NCI-H510A (cell line): Measurements from ENCODE around the gene MTAP.
A peak's percentile ranks its signal among the peaks of the same experiment; 100 is the strongest.

ENCODE experiments used
- DNase-seq: peaks from one replicate; lab custom pipeline; 2025; lab: John Stamatoyannopoulos, UW

Gene MTAP

GRCh38 chr9:21802418-21803000 is at the start of gene MTAP:
TSS of gene MTAP (plus strand) at chr9:21802636. CDS start at chr9:21802749, 113 bp downstream.
- peak; percentile 81 for DNase-seq

GRCh38 chr9:21753523-21753922 is 48.9 kb upstream of the MTAP start:
- no peak for DNase-seq

GRCh38 chr9:21754741-21755140 is 47.7 kb upstream of the MTAP start:
- no peak for DNase-seq

- no peak for DNase-seq
Measured at GRCh38 chr9:21758540-21758939, 43.9 kb upstream of the MTAP start.

- DNase-seq: no peak
Measured at GRCh38 chr9:21761309-21761901, 41.0 kb upstream of the MTAP start.

GRCh38 chr9:21762064-21762463 is 40.4 kb upstream of the MTAP start:
- no peak for DNase-seq

- no peak for DNase-seq
Measured at GRCh38 chr9:21764846-21765245, 37.6 kb upstream of the MTAP start.

GRCh38 chr9:21766096-21766495 is 36.3 kb upstream of the MTAP start:
- DNase-seq: no peak

- DNase-seq: no peak
Measured at GRCh38 chr9:21770871-21771560, 31.4 kb upstream of the MTAP start.

GRCh38 chr9:21777701-21778100 is 24.7 kb upstream of the MTAP start:
- DNase-seq: no peak

- no peak for DNase-seq
Measured at GRCh38 chr9:21778304-21778703, 24.1 kb upstream of the MTAP start.

GRCh38 chr9:21779397-21779796 is 23.0 kb upstream of the MTAP start:
- no peak for DNase-seq

- DNase-seq: no peak
Measured at GRCh38 chr9:21781656-21782055, 20.8 kb upstream of the MTAP start.

GRCh38 chr9:21782205-21782604 is 20.2 kb upstream of the MTAP start:
- no peak for DNase-seq

- no peak for DNase-seq
Measured at GRCh38 chr9:21788752-21789151, 13.7 kb upstream of the MTAP start.

- DNase-seq: no peak
Measured at GRCh38 chr9:21789541-21790037, 12.8 kb upstream of the MTAP start.

GRCh38 chr9:21795483-21795882 is 7.0 kb upstream of the MTAP start:
- no peak for DNase-seq

- no peak for DNase-seq
Measured at GRCh38 chr9:21796768-21797167, 5.7 kb upstream of the MTAP start.

GRCh38 chr9:21800931-21801682 is 1.3 kb upstream of the MTAP start:
- DNase-seq: no peak

GRCh38 chr9:21801683-21802417 is 586 bp upstream of the MTAP start:
- no peak for DNase-seq

GRCh38 chr9:21803649-21804048 is 1.2 kb downstream of the MTAP start:
- DNase-seq: no peak

- no peak for DNase-seq
Measured at GRCh38 chr9:21804331-21804730, 1.9 kb downstream of the MTAP start.
